HG03103 (cell line): ENCODE data around the gene HOXC9.

Source experiments
- ATAC-seq: cut with Tn5 transposase; IDR thresholded peaks from one replicate; pipeline ENCODE4 v1.9.1; 2021; ENCODE audit warnings: low read depth; ENCODE audit not compliant: unreplicated experiment

HOXC9 gene

GRCh38 chr12:53998900-53999236 lies 1.1 kb upstream of the HOXC9 start:
- ATAC-seq = no peak

GRCh38 chr12:53999559-54000115 lies 324 bp upstream of the HOXC9 start:
- ATAC-seq = no peak

GRCh38 chr12:54001283-54002187 lies 1.6 kb downstream of the HOXC9 start:
- ATAC-seq = no peak

DNA sequence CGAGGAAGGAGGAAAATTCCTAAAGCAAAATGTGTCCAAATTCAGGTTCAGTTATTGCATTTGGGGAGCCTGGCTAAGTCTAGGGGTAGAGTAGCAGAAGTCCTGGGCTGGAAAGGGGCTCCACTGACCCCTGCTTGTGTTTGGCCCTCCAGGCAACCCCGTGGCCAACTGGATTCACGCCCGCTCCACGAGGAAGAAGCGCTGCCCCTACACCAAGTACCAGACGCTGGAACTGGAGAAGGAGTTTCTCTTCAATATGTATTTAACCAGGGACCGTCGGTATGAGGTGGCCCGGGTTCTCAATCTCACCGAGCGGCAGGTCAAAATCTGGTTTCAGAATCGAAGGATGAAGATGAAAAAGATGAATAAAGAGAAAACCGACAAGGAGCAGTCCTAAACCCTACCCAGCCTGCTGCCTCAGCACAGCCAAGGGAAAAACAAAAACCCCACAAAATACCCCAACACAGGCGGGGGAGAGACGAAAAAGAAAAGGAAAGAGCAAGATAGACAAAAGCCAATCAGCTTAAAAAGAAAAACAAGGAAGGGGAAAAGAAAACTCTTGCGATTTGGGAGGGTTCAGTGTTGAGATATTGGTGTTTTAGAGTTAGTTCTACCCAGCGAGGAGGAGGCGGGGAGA lies 2.4 kb downstream of the HOXC9 start:
- ATAC-seq = no peak

DNA sequence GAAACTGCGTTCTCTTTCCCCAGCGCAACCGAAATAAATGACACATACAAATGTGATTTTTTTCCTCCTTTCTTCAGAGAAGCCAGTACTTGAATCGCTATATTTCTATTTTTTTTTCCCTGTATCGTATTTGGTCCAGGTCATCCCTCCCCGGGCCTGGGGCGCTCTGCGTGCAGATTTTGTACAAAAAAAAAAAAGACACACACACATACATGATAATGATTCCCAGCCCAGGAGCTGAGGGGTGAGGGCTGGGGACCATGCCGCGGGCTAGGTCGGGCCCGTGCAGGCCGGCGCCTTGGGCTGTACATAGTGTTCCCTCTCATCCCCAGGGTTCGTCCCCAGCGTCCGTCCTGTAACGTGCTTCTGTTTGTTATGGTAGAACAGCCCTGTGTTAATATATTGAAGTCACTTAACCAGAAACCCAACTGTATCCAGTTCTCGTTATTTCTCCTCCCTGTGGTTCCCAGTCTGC lies 3.0 kb downstream of the HOXC9 start:
- no peak for ATAC-seq

DNA sequence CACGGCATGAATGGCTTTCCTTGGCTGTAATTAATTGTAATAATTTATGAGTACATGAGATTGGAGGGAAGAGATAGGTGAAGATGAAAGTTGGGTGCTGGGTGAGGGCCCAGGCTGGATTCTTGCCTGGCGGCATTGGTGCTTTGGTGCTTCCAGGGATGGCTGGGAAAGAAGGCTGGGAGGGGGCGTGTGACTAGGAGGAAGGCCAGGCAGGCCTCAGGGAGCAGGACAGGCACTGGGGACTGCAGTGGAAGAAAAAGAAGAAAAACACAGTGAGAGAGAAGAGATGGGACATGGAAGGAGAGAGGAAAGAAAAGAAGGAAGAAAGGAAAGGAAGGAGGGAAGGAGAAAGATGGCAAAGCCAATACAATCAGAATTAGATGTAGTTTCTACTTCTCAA lies 3.7 kb downstream of the HOXC9 start:
- ATAC-seq = no peak

DNA sequence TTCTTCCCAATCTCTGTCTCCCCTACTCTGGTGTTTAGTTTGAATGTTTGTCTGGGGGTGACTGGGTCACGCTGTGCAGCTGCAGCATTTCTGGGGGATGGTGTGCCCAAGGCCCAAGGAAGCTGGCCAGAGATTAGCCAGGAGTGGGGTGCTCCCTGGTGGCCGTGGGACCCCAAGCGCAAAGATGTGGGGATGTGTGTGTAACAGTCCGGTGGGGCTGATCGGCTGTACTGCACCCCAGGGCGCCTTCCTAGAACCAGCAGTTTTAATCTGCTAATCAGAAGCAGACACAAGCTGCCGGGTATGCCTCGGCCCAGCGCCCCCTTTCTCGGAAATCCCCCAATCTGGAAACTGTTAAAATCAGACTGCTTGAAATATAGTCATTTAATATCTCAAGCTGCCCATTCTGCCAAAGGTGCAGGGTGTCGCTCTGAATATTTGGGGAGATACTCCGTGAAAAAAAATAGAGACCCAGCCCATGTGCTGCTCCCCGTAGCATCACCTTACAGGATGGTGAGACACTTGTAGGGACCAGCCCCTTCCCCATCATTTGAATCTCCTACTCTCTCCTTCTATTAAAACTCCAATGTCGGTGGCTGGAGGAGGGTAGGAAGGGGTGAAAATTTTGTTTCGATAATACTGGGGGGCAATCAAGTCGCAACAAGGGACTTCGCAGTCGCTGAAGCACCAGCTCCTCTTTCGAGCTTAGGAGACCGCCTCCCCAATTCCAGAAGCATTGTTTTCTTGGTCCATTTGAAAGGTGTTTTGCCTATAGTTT lies 4.3 kb downstream of the HOXC9 start:
- ATAC-seq = no peak

GRCh38 chr12:54004841-54005530 lies 5.0 kb downstream of the HOXC9 start:
- ATAC-seq = no peak

DNA sequence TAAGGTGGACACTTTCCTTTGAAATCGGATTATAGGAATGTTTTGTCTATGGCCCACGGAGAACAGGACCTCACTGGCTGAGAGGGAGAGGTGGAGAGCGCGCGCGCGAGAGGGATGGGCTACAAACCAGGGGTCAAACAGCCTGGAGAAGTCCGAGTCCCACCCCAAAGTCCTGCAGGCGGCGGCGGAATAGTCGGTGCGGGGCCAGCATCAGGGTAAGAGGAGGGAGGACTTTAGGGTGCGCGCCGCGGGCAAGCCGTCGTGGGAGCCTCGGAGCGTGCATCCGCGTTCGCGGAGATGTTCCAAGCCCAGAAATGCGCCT lies 5.5 kb downstream of the HOXC9 start:
- ATAC-seq = no peak

- no peak for ATAC-seq
Observed at GRCh38 chr12:54005853-54006558, 6.0 kb downstream of the HOXC9 start.

GRCh38 chr12:54006559-54007220 lies 6.7 kb downstream of the HOXC9 start:
- ATAC-seq = no peak

GRCh38 chr12:54007538-54008259 lies 7.7 kb downstream of the HOXC9 start:
- ATAC-seq = no peak

- no peak for ATAC-seq
Observed at GRCh38 chr12:54008260-54008552, 8.2 kb downstream of the HOXC9 start.

DNA sequence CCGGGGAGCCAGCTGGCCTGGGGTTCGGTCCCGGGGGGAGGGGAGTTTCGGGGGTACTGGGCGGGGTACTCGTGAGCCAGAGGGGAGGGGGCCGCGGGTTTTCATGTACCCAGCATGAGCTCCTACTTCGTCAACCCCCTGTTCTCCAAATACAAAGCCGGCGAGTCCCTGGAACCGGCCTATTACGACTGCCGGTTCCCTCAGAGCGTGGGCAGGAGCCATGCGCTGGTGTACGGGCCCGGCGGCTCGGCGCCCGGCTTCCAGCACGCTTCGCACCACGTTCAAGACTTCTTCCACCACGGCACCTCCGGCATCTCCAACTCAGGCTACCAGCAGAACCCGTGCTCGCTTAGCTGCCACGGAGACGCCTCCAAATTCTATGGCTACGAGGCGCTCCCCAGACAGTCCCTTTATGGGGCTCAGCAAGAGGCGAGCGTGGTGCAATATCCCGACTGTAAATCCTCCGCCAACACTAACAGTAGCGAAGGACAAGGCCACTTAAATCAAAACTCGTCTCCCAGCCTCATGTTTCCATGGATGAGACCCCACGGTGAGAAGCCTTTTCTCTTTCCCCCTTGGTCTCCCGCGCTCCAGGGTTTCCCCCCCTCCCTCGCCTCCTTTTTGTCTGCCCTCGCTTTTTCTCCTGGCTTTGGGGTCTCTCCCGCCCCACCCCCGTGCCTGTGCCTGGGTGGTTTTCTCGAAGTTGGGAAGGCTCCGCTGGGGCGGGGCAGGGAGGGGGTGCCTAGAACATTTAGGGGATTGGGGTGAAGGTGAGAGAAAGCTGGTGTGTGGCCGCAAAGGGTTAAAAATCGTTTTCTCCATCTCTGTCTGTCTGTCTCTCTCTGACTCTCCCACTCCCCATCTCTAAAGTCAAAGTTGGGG lies 9.5 kb downstream of the HOXC9 start:
- ATAC-seq = no peak

GRCh38 chr12:54010053-54010971 lies 10.4 kb downstream of the HOXC9 start:
- ATAC-seq = no peak

DNA sequence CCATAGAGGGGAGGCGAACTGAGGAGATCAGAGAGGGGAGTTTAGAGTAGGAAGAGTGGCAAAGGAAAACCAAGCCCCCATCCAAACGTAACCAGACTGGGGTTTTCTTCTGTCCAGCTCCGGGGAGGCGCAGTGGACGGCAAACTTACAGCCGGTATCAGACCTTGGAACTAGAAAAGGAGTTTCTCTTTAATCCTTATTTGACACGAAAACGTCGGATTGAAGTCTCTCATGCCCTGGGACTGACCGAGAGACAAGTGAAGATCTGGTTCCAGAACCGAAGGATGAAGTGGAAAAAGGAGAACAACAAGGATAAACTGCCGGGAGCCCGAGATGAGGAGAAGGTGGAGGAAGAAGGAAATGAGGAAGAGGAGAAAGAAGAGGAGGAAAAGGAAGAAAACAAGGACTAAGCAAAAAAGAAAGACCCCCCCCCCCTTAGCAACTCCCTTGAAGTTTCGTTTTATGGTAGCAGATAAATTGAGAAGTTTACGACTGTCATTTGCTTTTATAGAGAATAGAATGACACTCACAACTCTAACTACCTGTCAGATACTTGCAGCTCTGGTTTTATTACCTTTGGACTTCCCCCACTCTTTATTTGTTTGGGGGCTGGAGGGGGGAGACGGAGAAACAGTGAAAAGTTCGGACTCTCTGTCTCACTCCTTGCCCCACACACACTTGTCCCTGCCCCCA lies 11.2 kb downstream of the HOXC9 start:
- ATAC-seq = no peak
